HG03097 (cell line): ENCODE measurements around the gene BACE2.
"Not testable (repeated sequence)": the region's sequence is repeated elsewhere in the genome, so short reads cannot be mapped to it uniquely, and the experiment has no call there.

Source experiments
- ATAC-seq: cut with Tn5 transposase; IDR thresholded peaks from one replicate; pipeline ENCODE4 v1.9.1; 2021; ENCODE audit not compliant: unreplicated experiment, low FRiP score

BACE2 gene

DNA sequence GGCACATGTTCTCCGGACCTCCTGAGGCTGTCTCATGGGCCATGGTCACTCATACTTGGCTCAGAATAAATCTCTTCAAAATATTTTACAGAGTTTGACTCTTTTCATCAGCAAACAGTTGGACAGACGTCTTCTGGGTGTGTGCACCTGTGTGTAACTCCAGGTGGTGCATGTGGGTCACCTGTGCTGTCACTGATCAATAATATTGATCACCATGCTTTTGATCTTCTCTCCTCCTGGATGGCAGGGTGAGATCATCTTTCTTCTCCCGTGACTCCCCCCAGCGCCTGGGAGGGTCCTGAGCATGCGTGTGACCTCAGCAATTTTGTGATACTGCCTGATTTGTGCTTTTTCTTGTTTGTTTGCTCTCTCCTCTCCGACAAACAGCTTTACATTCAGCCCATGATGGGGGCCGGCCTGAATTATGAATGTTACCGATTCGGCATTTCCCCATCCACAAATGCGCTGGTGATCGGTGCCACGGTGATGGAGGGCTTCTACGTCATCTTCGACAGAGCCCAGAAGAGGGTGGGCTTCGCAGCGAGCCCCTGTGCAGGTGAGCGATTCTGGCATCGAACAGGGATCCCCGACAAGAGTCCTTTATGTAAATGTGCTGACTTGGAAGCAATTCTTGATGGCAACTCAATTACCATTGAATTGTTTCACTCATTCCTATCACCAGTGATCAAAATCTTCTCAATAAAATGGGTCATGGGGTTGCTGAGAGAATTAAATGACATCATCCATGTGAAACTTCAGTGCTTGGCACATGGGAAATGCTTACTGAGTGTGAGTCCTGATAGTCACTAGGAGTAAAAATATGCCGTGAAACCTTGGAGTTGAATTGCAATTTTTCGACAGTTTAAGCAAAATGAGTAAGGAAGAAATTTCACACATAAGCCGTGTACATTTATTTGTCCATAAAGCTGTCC lies 89.1 kb downstream of the BACE2 start:
- no peak for ATAC-seq

DNA sequence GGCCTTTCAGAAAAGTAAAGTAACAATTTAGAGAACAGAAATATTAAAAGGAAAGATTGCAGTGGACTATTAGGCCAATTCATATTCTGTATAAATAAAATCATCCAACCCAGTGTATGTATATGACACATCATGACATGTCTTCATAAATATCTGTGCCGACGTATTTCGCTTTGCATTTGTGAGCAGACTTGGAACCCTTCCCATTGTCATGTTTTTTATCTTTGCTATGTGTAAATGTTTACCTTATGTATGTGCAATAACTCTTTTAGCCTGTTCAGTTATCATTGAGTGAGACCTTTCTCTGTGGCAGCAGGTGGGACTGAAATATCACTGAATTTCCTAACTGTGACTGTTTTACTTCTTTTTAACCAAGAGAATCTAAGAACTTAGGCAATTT lies 90.7 kb downstream of the BACE2 start:
- no peak for ATAC-seq

DNA sequence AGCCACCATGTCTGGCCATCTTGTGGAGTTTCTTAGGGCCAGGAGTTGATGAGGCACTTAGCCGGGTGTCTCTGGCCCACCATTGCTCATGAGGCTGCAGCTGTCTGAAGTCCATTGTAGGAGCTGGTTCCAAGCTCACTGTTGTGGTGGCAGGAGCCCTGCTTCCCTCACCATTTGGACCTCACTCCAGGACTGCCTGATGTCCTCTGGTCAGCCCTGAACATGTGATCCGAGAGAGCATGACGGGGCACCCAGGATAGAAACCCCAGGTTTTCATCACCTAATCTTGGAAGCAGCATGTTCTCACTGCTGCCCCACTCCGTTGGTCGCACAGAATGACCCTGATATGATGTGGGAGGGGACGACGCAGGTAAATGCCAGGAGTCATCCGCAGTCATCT lies 92.5 kb downstream of the BACE2 start:
- ATAC-seq, result no peak

DNA sequence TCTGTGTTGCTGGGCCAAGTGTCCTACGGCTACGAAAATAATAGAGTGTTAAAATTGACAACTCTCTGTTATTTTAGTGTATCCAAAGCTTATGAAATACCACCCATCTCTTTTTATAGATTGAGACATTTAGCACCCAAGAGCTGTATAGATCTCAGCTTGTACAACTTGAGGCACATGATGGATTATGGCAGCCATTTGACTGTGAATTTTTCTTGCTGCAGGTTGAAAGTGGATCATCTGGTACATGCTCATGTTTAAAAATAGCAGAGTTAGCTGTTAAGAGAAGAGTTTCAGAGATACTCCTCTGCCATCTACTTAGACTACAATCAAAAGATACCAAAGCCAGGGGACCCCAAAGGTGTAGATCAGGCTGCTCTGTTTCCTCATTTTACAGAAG lies 99.4 kb downstream of the BACE2 start:
- no peak for ATAC-seq

DNA sequence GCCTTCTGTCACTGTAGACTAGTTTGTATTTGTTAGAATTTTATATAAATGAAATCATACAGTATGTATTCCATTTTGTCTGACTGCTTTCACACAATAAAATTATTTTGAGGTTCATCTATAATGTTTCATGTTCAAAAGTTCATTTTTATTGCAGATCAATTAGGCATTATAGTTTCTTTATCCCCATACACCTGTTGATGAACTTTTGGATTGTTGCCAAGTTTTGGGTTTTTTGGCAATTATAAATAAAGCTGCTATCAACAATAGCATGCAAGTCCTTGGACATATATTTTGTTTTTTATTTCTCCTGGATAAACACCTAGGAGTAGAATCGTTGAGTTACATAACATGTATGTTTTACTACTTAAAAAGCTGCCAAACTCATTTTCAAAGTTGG lies 101.6 kb downstream of the BACE2 start:
- no peak for ATAC-seq

DNA sequence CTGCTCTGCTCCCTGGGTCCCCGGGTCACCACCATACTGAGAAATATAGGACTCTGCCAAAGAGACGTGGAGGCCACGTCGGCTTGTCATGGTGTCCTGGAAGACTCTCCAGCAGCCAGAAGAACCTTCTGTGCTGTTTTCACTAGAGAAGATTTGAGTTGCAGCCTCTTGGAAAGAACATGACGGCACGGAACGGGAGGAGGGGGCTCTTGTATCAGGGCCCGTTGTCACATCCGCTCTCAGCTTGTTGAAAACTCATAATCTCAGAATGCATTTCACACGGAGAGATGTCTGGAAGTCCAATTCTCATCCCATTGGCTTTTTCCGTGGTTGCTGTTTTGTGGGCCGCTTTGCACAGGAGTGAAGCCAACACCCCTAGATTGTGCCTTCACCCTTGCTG lies 109.2 kb downstream of the BACE2 start:
- no peak for ATAC-seq

DNA sequence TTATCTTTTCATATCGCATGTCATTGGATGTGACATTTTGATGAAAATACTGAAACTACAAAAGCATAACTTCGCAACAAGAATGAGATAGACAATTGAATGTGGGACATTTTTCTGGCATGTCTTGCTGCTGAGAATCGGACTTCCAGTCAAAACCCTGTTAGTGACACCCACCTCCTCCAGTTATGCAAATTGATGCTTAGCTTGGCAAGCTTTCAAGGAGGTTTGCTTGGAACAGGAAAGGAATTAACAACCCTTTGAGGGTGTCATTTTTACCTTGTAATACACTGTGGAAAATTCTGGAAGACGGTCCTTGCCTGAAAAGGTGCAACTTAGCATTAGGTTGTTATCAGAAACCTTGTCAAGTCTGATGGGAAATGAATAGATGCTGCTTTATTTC lies 109.9 kb downstream of the BACE2 start:
- no peak for ATAC-seq

DNA sequence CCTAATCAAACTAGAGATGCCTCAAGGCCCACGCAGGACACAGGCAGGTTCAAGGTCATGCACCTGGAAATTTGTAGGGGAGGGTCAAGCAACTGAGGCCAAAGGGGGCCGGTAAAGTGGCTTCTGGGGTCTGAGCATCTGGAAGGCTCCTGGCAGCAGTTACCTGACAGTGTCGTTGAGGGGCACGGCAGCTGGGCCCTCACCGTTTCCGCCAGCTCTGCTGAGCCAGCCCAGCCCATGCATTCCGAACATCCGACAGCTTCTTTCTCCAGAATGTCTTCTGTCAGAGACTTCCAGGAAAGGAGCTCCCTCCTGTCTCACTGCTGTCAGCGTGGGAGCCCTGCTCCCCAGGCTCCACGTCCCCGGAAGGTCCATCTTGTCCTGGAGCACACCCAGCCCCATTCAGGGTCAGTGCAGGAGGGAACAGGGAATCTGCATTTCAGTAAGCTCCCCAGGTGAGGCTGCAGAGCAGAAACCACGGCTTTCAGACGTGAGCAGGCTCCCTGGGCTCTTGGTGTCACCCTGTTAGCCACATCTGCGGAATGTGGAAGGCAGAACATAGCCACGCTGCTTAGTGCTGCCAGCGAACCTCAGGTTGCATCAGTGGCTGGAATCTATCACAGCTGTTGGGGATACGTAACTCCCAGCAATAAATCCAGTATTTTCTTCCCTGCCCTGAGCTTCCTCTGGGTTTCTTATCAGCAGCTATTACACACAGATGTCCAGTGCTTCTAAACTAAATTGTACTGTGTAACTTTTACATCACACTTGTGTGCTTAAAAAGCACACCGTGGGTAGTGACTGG lies 112.4 kb downstream of the BACE2 start:
- no peak for ATAC-seq

DNA sequence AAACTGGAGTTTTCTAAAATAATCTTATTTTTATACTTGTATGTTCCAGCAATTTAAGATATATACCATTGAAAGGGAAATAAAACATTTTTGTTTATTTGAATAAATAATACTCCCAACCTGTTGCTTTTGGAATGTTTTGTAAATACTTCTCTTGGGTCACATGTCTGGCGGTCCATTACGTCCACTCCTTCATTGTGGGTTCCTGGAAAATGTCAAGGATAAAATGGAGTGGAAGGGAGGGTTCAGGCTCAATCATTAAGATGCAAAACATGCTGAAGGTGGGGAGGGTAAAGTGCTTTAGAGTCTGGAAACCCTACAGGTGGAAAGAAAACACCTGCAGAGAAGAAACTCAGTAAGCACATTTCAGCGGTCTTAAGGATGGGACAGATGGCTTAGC lies 114.5 kb downstream of the BACE2 start:
- ATAC-seq, result no peak

DNA sequence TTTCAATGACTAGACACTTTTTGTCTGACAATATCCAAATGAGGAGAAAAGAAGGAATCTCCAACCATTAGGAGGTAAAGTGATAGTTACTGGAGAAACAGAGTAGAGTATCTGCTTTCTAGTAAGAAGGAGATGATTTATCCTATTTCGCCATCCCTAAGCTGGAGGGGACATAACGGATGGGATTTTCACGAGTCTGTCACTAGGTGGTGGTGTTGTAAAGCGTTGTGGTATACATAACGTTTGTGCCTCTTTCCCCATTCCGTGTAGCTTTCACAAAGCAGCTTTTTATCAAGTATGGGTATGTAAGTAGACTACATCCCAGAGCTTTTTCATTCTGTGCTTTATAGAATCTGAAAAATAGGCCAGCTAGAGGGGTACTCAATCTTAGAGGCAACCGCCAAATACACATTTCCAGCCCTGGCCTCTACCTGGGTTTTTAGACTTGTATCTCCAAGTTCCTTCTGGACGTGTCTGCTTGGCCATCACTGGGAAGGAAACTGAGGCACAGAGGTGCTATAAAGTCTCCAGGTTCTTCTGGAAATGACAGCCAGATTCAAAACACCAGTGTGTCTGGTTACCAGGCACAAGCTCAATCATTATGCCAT lies 115.4 kb downstream of the BACE2 start:
- ATAC-seq, result no peak

DNA sequence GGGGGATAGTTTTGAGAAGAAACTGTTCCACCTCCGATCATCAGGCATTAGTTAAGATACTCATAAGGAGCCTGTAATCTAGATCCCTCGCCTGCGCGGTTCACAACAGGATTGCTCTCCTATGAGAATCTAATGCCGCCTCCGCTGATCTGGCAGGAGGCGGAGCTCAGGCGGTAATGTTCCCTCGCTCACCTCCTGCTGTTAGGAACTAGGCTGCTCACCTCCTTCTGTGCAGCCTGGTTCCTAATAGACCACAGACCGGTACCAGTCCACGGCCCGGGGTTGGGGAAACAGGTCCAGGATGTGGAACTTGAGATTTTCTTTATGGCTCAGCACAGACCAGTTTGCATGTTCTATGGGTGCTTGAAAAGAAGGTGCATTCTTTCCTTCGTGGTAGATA lies 121.5 kb downstream of the BACE2 start:
- no peak for ATAC-seq

DNA sequence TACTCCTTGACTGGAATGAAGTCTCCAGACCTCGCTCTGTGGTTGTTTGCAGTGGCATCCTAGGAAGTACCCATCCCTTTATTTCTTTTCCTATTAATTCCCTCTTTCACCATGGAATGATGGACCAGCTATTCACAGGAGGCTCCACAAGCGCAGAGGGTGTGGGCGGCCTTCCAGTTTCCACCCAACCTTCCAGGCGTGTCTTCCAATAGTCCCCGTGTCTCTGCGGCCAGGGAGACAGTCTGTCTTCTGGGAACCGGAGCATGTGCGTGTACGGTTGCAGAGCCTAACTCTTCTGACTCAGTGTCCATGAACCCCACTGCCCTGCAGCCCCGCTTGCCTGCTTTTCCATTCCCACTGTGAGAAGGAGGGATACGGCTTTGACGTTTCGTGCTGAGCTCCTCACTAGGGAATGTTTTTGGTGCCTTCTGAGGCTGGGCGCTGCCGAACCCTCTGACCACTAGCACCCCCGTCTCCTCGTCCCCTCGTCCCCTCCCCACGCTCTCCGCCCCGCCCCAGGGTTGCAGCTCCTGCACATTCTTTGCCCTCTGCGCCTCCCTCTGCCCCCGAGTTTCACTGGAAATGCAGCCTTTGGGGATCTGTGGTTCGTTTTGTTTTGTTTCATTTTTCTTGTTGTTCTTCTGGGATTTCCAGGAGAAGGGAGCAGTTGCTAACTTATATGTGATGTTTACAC lies 122.3 kb downstream of the BACE2 start:
- ATAC-seq, result no peak

DNA sequence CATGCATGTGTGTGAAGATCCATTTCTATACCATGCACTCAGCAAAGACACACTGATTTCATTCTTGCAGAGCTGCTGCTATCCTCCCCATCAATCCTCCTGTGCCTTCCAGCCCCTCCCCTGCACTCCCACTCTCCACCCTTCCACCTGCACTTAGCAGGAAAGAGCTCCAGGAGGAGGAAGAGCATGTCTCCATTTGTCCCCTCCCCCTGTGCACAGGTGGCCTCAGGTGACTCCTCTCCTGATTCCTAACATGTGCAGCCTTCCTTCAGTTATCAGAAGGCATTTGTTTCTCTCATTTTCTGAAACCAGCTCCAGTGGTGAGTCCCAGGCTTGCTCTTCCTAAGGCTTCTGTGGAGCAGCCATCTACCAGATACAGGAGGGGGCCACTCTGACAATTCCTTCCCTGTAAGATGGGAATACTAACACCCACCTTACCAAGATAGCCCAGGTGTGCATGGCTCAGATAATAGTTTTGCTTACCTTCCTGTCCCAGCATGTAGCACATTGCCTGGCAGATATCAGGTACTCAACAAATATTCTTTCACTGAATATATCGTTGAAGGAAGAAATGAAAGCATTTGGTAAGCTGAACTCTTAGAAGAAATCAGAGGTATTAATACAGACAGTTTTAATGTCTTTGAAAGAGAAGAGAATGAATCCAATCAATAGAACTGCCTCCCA lies 126.7 kb downstream of the BACE2 start:
- no peak for ATAC-seq

DNA sequence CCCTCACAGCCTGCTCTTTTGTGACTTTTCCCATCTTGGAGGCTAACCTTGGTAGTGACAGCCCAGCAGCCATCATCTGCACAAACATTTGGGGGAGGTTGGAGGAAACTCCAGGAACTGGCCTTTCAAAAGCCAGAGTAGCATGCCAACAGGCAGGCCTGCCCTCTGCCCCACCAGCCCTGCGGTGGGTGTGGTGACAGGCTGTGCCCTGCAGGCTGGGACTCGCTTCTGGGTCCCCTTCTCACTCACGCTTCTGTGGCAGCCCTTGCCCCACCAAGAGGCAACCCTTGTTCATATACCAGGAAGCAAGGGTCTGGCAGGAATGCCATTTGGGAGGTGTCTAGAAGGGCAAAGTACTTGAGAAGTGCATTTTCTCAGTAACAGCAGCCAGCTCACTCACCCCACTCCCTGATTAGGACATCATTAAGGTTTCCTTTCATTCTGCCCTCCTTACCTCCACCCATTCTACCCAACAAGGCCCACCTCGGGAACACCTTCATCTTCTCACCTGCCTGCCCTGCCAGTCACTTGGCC lies 127.8 kb downstream of the BACE2 start:
- no peak for ATAC-seq

DNA sequence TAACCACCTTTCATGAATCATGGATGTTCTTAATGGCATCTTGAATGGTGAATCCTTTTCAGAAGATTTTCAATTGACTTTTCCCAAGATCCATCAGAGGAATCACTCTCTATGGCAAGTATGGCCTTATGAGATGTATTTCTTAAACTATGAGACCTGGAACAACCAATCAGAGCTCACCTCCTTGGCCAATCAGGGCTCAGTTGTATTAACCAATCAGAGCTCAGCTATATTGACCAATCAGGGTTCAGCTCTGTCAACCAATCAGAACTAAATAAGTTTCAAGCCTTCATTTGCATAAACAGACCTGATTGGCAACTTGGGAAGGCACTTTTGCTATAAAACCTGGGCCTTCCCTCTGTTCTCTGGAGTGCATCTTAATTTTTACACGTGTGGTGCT lies 135.0 kb downstream of the BACE2 start:
- no peak for ATAC-seq

DNA sequence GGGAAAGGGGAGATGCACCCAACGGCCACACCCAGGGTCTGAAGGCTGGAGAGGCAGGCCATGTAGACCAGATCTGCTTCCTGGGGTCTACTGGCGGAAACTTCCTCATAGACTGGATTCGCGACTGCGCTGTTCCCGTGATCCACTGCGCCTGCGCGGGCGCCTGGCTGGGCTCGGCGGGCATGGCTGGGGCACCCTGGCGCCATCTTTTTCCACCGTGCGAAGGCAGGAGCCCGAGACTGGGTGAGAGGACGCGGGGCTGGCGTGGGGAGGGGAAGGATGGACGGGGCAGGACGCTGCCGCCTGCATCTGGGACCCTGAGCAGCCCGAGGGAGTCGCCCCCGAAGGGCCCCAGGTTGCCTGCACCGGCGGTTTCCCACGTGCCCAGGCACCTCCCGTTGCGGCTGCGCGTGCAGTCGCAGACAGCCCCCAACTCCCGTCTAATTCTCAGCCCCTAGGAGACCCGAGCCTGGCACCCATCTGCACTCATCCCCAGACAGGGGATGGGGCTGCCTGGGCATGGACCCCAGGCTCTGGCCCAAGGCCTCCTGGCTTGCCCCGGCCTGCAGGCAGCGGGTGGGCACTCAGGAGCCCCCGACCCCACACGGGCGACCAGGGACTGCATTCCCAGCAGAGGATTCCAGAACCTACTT lies 136.2 kb downstream of the BACE2 start:
- ATAC-seq, result no peak

DNA sequence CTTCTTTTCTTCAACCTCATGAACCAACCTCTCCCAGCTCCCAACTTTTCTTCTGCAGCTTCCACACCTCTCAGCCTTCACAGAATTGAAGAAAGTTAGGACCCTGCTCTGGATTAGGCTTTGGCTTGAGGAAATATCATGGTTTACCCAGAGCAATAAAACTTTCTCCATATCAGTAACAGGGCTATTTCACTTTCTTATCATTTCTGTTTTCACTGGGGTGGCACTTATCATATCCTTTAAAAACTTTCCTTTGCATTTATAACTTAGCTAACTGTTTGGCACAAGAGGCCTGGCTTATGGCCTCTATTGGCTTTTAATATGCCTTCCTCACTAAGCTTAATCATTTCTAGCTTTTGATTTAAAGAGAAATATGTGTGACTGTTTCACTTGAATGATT lies 139.3 kb downstream of the BACE2 start:
- ATAC-seq, result no peak

DNA sequence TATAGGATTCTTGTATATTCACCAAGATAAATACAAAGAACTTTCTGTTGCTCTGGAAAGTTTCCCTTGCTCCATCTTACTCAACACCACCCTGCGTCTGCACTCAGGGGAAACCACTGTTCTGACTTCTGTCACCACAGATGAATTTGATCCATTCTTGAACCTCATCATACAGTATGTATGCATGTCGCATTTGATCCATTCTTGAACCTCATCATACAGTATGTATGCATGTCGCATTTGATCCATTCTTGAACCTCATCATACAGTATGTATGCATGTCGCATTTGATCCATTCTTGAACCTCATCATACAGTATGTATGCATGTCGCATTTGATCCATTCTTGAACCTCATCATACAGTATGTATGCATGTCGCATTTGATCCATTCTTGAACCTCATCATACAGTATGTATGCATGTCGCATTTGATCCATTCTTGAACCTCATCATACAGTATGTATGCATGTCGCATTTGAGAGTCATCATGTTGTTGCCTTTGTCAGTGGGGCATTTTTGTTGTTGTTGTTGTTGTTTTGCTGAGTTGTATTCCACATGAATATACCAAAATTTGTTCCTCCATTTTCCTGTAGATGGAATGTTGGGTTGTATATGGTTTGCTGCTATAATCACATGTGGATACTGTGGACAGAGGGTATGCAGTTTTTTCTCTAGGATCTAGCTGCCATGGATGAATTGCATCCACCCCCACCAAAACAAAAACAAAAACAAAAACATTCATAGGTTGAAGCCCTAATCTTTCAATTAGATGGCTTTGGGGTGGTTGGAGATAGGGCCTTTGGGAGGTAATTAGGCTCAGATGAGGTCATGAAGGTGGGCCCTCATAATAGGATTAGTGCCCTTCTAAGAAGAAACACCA lies 145.6 kb downstream of the BACE2 start:
- not testable (repeated sequence) for ATAC-seq

DNA sequence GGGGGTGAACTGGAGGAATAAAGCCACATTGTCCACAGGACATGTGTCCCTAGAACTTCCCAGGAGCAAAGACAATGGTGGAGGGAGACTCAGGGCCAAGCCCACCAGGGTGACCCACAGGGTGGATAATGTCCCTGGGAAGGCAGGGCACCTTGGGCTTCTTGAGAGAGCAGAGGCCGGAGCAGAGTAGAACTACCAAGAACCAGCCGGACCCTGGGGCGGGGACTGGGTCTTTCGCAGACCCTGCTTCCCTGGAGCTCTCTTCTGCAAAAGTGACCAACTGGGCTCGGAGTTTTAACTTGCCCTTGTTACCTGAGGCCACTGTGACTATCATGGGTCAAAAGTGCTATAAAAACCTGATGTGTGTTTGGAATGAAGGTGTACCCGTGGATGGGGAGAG lies 147.8 kb downstream of the BACE2 start:
- no peak for ATAC-seq
